ENCODE data around the gene TBC1D14. TPM values are rescaled to one million over a fixed set of nuclear protein-coding genes. Genes with fewer than 3 reads are reported as not detected.

TBC1D14 gene
- total and polyA plus RNA-seq, 4 donors: 15.1 to 60.1 (median 46.4) TPM

DNA sequence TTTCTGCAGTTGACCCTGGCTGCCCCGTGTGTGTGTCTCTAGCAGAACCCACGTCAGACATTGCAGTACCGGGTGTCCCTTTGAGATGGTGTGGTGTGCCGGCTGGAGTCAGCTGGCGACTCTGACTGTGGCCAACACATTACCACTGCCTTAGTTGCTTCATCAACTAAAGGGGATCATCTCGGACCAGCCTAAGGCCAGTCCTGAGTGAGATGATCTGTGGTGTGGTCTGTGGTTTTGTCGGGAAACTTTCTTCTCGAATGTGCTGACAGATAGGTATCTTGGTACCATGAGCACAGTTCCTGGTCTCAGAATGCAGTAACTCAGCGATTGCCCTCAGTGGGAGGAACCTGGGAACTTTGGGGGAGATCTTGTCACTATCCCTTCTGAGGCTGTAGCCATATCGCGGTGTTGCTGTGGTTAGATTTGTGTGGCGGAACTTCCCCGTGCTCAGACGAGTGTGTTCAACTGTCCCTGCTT lies 15.8 kb downstream of the TBC1D14 start:
- TF ChIP-seq, protein P1, sequence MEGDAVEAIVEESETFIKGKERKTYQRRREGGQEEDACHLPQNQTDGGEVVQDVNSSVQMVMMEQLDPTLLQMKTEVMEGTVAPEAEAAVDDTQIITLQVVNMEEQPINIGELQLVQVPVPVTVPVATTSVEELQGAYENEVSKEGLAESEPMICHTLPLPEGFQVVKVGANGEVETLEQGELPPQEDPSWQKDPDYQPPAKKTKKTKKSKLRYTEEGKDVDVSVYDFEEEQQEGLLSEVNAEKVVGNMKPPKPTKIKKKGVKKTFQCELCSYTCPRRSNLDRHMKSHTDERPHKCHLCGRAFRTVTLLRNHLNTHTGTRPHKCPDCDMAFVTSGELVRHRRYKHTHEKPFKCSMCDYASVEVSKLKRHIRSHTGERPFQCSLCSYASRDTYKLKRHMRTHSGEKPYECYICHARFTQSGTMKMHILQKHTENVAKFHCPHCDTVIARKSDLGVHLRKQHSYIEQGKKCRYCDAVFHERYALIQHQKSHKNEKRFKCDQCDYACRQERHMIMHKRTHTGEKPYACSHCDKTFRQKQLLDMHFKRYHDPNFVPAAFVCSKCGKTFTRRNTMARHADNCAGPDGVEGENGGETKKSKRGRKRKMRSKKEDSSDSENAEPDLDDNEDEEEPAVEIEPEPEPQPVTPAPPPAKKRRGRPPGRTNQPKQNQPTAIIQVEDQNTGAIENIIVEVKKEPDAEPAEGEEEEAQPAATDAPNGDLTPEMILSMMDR (IDR thresholded peaks at IDR 0.05; ENCODE audit: control extremely low read depth, extremely low read depth): no peak
- no peak overlapping the region for H3K9ac ChIP-seq (ENCODE audit: insufficient read depth in 1 of 2, low read length in 2 of 2)
- peak overlapping the region in 1 of 2 donors; percentile 82 for H3K27ac ChIP-seq (ENCODE audit: low read depth in 1 of 2, low read length in 1 of 2)
- peaks cover 0 to 19% (median 6%) of the 10 kb centered on the region in 4 donors for H3K36me3 ChIP-seq (ENCODE audit: control insufficient read depth in 4 of 4, insufficient read depth in 4 of 4, low read length in 4 of 4)
- no peaks in the 10 kb centered on the region for H3K27me3 ChIP-seq (ENCODE audit: control insufficient read depth in 3 of 3, insufficient read depth in 3 of 3, low read length in 2 of 3)
- DNase-seq: no peak
- H3K4me1 ChIP-seq (ENCODE audit: control insufficient read depth in 5 of 5, insufficient read depth in 5 of 5, low read length in 5 of 5): peaks cover 0 to 26% (median 10%) of the 10 kb centered on the region in 5 donors
- peaks cover 0 to 2% (median 0%) of the 10 kb centered on the region in 4 donors for H3K9me3 ChIP-seq (ENCODE audit: control insufficient read depth in 4 of 4, insufficient read depth in 3 of 4, low read length in 3 of 4)
- WGBS, 2 donors: 43 to 67% methylated on average over 14 of the region's 14 CpGs
- H3K4me3 ChIP-seq: no peak overlapping the region
- peak; percentile 33 for ATAC-seq (ENCODE audit: insufficient read depth, low FRiP score)

DNA sequence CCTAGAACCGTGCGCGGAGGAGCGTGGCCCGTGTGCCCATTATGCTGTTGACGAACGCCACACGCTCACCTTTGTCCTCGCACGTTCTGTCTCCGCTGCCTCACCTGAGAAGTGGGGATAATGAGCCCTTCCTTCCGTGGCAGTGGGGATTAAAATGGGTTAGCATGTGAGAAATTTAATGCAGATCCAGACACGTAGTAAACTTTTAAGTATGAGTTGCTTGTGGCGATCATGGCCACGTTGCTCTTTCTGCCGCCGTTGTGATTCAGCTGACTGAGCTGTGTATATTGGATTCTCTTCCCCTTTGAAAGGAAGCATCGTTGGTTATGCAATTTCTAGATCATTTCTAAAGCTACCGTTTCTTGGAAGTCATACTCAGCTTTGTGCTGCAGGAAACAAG lies 16.5 kb downstream of the TBC1D14 start:
- H3K36me3 ChIP-seq (ENCODE audit: control insufficient read depth in 4 of 4, insufficient read depth in 4 of 4, low read length in 4 of 4): peaks cover 0 to 19% (median 6%) of the 10 kb centered on the region in 4 donors
- H3K27ac ChIP-seq (ENCODE audit: low read depth in 1 of 2, low read length in 1 of 2): peak overlapping the region in 1 of 2 donors; percentile 82
- peaks cover 0 to 2% (median 0%) of the 10 kb centered on the region in 4 donors for H3K9me3 ChIP-seq (ENCODE audit: control insufficient read depth in 4 of 4, insufficient read depth in 3 of 4, low read length in 3 of 4)
- peaks cover 0 to 26% (median 10%) of the 10 kb centered on the region in 5 donors for H3K4me1 ChIP-seq (ENCODE audit: control insufficient read depth in 5 of 5, insufficient read depth in 5 of 5, low read length in 5 of 5)
- no peaks in the 10 kb centered on the region for H3K27me3 ChIP-seq (ENCODE audit: control insufficient read depth in 3 of 3, insufficient read depth in 3 of 3, low read length in 2 of 3)
- no peak overlapping the region for H3K9ac ChIP-seq (ENCODE audit: insufficient read depth in 1 of 2, low read length in 2 of 2)
- TF ChIP-seq, protein P1 (IDR thresholded peaks at IDR 0.05; ENCODE audit: control extremely low read depth, extremely low read depth): no peak
- no peak overlapping the region for H3K4me3 ChIP-seq
- ATAC-seq (ENCODE audit: insufficient read depth, low FRiP score) (peak; percentile 31), DNase-seq (peak in 1 of 3 donors; percentile 17)
- 68 to 80% methylated on average over 19 of the region's 19 CpGs for WGBS, 2 donors

DNA sequence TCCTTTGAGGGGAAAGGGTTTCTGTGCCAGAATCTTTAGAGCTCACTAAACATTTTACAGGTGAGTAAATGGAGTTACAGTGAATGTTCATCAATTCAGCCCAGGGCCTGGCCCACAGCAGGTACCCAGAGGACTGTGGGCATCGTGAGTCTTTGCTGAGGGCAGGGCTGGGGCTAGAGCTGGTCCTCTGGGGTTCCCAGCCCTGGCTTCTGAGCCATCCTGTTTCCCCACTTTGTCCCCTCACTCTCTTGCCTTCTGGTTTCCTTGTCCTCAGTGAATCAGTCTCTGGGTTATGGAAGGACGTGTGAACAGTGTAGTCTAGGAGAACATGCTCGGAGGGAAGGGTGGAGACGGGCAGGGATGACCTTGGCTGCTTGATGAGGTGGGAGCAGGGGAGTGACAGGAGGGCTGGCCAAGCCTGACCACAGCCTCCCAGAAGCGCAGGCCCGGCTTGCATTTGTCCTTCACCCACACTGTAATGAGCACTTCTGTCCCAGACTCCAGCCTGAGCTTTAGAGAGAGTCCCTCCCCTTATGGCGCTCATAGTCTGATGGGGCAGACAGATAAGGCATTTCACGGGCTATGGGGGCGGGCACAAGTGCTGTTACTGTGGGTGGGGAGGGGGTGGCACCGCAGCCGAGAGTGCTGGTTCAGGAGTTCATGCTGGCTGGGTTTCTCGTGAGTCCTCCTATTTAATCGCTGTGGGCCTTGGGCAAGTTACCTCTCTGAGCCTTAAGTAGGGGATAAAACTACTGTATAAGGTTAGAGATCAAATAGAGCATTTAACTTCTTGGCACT lies 17.3 kb downstream of the TBC1D14 start:
- Histone ChIP-seq H3K4me1 (ENCODE audit: control insufficient read depth in 5 of 5, insufficient read depth in 5 of 5, low read length in 5 of 5) (peaks cover 0 to 26% (median 10%) of the 10 kb centered on the region in 5 donors), H3K27ac (ENCODE audit: low read depth in 1 of 2, low read length in 1 of 2) (peak overlapping the region in 1 of 2 donors; percentile 69), H3K36me3 (ENCODE audit: control insufficient read depth in 4 of 4, insufficient read depth in 4 of 4, low read length in 4 of 4) (peaks cover 0 to 19% (median 6%) of the 10 kb centered on the region in 4 donors), H3K9ac (ENCODE audit: insufficient read depth in 1 of 2, low read length in 2 of 2) (no peak overlapping the region), H3K4me3 (no peak overlapping the region), H3K27me3 (ENCODE audit: control insufficient read depth in 3 of 3, insufficient read depth in 3 of 3, low read length in 2 of 3) (no peaks in the 10 kb centered on the region), H3K9me3 (ENCODE audit: control insufficient read depth in 4 of 4, insufficient read depth in 3 of 4, low read length in 3 of 4) (peaks cover 0 to 4% (median 0%) of the 10 kb centered on the region in 4 donors)
- TF ChIP-seq, protein P1 (IDR thresholded peaks at IDR 0.05; ENCODE audit: control extremely low read depth, extremely low read depth): no peak
- peak; percentile 79 for ATAC-seq (ENCODE audit: insufficient read depth, low FRiP score)
- peak; percentile 55 to 67 (median 64) for DNase-seq
- WGBS, 2 donors: 48 to 51% methylated on average over 13 of the region's 13 CpGs

Data from lung (tissue), 12 donors.